ENCODE data around the gene DLG2.

DLG2 gene

GRCh38 chr11:84142411-84142810 lies 1484.7 kb downstream of the DLG2 start:
- Histone ChIP-seq H3K27ac (ENCODE audit: insufficient read depth, low read depth, low read length, poor library complexity, severe bottlenecking) (no peak overlapping the region), H3K9me3 (ENCODE audit: control insufficient read depth, low read length) (no peaks in the 10 kb centered on the region), H3K4me1 (ENCODE audit: control insufficient read depth, insufficient read depth, low read length) (no peaks in the 10 kb centered on the region), H3K27me3 (ENCODE audit: control insufficient read depth, insufficient read depth, low read length, poor library complexity, severe bottlenecking) (no peaks in the 10 kb centered on the region), H3K4me3 (ENCODE audit: insufficient read depth, low read depth, low read length) (no peak overlapping the region), H3K36me3 (ENCODE audit: control insufficient read depth, insufficient read depth, low read length) (no peaks in the 10 kb centered on the region)
- WGBS, 2 experiments = 56 to 58% methylated on average over 3 of the region's 3 CpGs

GRCh38 chr11:84140386-84141169 lies 1486.6 kb downstream of the DLG2 start:
- H3K4me1 ChIP-seq (ENCODE audit: control insufficient read depth, insufficient read depth, low read length) = no peaks in the 10 kb centered on the region
- no peaks in the 10 kb centered on the region for H3K9me3 ChIP-seq (ENCODE audit: control insufficient read depth, low read length)
- H3K27me3 ChIP-seq (ENCODE audit: control insufficient read depth, insufficient read depth, low read length, poor library complexity, severe bottlenecking) = no peaks in the 10 kb centered on the region
- no peak overlapping the region for H3K27ac ChIP-seq (ENCODE audit: insufficient read depth, low read depth, low read length, poor library complexity, severe bottlenecking)
- WGBS, 2 experiments = 84 to 86% methylated on average over 2 to 4 of the region's 4 CpGs
- H3K4me3 ChIP-seq (ENCODE audit: insufficient read depth, low read depth, low read length) = no peak overlapping the region
- H3K36me3 ChIP-seq (ENCODE audit: control insufficient read depth, insufficient read depth, low read length) = no peaks in the 10 kb centered on the region

- Histone ChIP-seq H3K27me3 (ENCODE audit: control insufficient read depth, insufficient read depth, low read length, poor library complexity, severe bottlenecking) (no peaks in the 10 kb centered on the region), H3K4me1 (ENCODE audit: control insufficient read depth, insufficient read depth, low read length) (no peaks in the 10 kb centered on the region), H3K4me3 (ENCODE audit: insufficient read depth, low read depth, low read length) (no peak overlapping the region), H3K9me3 (ENCODE audit: control insufficient read depth, low read length) (no peaks in the 10 kb centered on the region), H3K36me3 (ENCODE audit: control insufficient read depth, insufficient read depth, low read length) (no peaks in the 10 kb centered on the region), H3K27ac (ENCODE audit: insufficient read depth, low read depth, low read length, poor library complexity, severe bottlenecking) (no peak overlapping the region)
These were observed 1489.2 kb downstream of the DLG2 start for GRCh38 chr11:84137960-84138359.

GRCh38 chr11:84137505-84137904 lies 1489.6 kb downstream of the DLG2 start:
- H3K27ac ChIP-seq (ENCODE audit: insufficient read depth, low read depth, low read length, poor library complexity, severe bottlenecking) = no peak overlapping the region
- H3K4me1 ChIP-seq (ENCODE audit: control insufficient read depth, insufficient read depth, low read length) = no peaks in the 10 kb centered on the region
- H3K27me3 ChIP-seq (ENCODE audit: control insufficient read depth, insufficient read depth, low read length, poor library complexity, severe bottlenecking) = no peaks in the 10 kb centered on the region
- no peaks in the 10 kb centered on the region for H3K9me3 ChIP-seq (ENCODE audit: control insufficient read depth, low read length)
- H3K36me3 ChIP-seq (ENCODE audit: control insufficient read depth, insufficient read depth, low read length) = no peaks in the 10 kb centered on the region
- no peak overlapping the region for H3K4me3 ChIP-seq (ENCODE audit: insufficient read depth, low read depth, low read length)

GRCh38 chr11:84136926-84137325 lies 1490.2 kb downstream of the DLG2 start:
- Histone ChIP-seq H3K27me3 (ENCODE audit: control insufficient read depth, insufficient read depth, low read length, poor library complexity, severe bottlenecking) (no peaks in the 10 kb centered on the region), H3K9me3 (ENCODE audit: control insufficient read depth, low read length) (no peaks in the 10 kb centered on the region), H3K36me3 (ENCODE audit: control insufficient read depth, insufficient read depth, low read length) (no peaks in the 10 kb centered on the region), H3K4me3 (ENCODE audit: insufficient read depth, low read depth, low read length) (no peak overlapping the region), H3K4me1 (ENCODE audit: control insufficient read depth, insufficient read depth, low read length) (no peaks in the 10 kb centered on the region), H3K27ac (ENCODE audit: insufficient read depth, low read depth, low read length, poor library complexity, severe bottlenecking) (no peak overlapping the region)

- no peak overlapping the region for H3K4me3 ChIP-seq (ENCODE audit: insufficient read depth, low read depth, low read length)
- H3K27me3 ChIP-seq (ENCODE audit: control insufficient read depth, insufficient read depth, low read length, poor library complexity, severe bottlenecking) = no peaks in the 10 kb centered on the region
- no peak overlapping the region for H3K27ac ChIP-seq (ENCODE audit: insufficient read depth, low read depth, low read length, poor library complexity, severe bottlenecking)
- no peaks in the 10 kb centered on the region for H3K4me1 ChIP-seq (ENCODE audit: control insufficient read depth, insufficient read depth, low read length)
- H3K36me3 ChIP-seq (ENCODE audit: control insufficient read depth, insufficient read depth, low read length) = no peaks in the 10 kb centered on the region
- no peaks in the 10 kb centered on the region for H3K9me3 ChIP-seq (ENCODE audit: control insufficient read depth, low read length)
- 96 to 98% methylated on average over 2 of the region's 3 CpGs for WGBS, 2 experiments
These were observed 1496.3 kb downstream of the DLG2 start for GRCh38 chr11:84130646-84131427.

GRCh38 chr11:84129961-84130576 lies 1497.1 kb downstream of the DLG2 start:
- Histone ChIP-seq H3K4me3 (ENCODE audit: insufficient read depth, low read depth, low read length) (no peak overlapping the region), H3K9me3 (ENCODE audit: control insufficient read depth, low read length) (no peaks in the 10 kb centered on the region), H3K36me3 (ENCODE audit: control insufficient read depth, insufficient read depth, low read length) (no peaks in the 10 kb centered on the region), H3K4me1 (ENCODE audit: control insufficient read depth, insufficient read depth, low read length) (no peaks in the 10 kb centered on the region), H3K27me3 (ENCODE audit: control insufficient read depth, insufficient read depth, low read length, poor library complexity, severe bottlenecking) (no peaks in the 10 kb centered on the region), H3K27ac (ENCODE audit: insufficient read depth, low read depth, low read length, poor library complexity, severe bottlenecking) (no peak overlapping the region)
- WGBS, 2 experiments = 53 to 58% methylated on average over 1 of the region's 2 CpGs

GRCh38 chr11:84128840-84129239 lies 1498.3 kb downstream of the DLG2 start:
- WGBS, 2 experiments = 68 to 88% methylated on average over 2 of the region's 2 CpGs
- no peaks in the 10 kb centered on the region for H3K36me3 ChIP-seq (ENCODE audit: control insufficient read depth, insufficient read depth, low read length)

GRCh38 chr11:84117394-84117793 lies 1509.8 kb downstream of the DLG2 start:
- H3K27me3 ChIP-seq (ENCODE audit: control insufficient read depth, insufficient read depth, low read length, poor library complexity, severe bottlenecking) = no peaks in the 10 kb centered on the region
- H3K4me3 ChIP-seq (ENCODE audit: insufficient read depth, low read depth, low read length) = no peak overlapping the region
- H3K4me1 ChIP-seq (ENCODE audit: control insufficient read depth, insufficient read depth, low read length) = no peaks in the 10 kb centered on the region
- no peak overlapping the region for H3K27ac ChIP-seq (ENCODE audit: insufficient read depth, low read depth, low read length, poor library complexity, severe bottlenecking)
- 38 to 79% methylated on average over 1 of the region's 1 CpG for WGBS, 2 experiments
- H3K36me3 ChIP-seq (ENCODE audit: control insufficient read depth, insufficient read depth, low read length) = no peaks in the 10 kb centered on the region
- no peaks in the 10 kb centered on the region for H3K9me3 ChIP-seq (ENCODE audit: control insufficient read depth, low read length)

More at GRCh38 chr11:84128840-84129239, 1498.3 kb downstream of the DLG2 start:
- H3K4me1 ChIP-seq (ENCODE audit: control insufficient read depth, insufficient read depth, low read length) = no peaks in the 10 kb centered on the region
- no peak overlapping the region for H3K27ac ChIP-seq (ENCODE audit: insufficient read depth, low read depth, low read length, poor library complexity, severe bottlenecking)
- no peaks in the 10 kb centered on the region for H3K9me3 ChIP-seq (ENCODE audit: control insufficient read depth, low read length)
- no peak overlapping the region for H3K4me3 ChIP-seq (ENCODE audit: insufficient read depth, low read depth, low read length)
- H3K27me3 ChIP-seq (ENCODE audit: control insufficient read depth, insufficient read depth, low read length, poor library complexity, severe bottlenecking) = no peaks in the 10 kb centered on the region

GRCh38 chr11:84106541-84106940 lies 1520.6 kb downstream of the DLG2 start:
- Histone ChIP-seq H3K4me1 (ENCODE audit: control insufficient read depth, insufficient read depth, low read length) (peaks cover 22% of the 10 kb centered on the region), H3K4me3 (ENCODE audit: insufficient read depth, low read depth, low read length) (no peak overlapping the region), H3K27me3 (ENCODE audit: control insufficient read depth, insufficient read depth, low read length, poor library complexity, severe bottlenecking) (no peaks in the 10 kb centered on the region), H3K9me3 (ENCODE audit: control insufficient read depth, low read length) (no peaks in the 10 kb centered on the region), H3K36me3 (ENCODE audit: control insufficient read depth, insufficient read depth, low read length) (no peaks in the 10 kb centered on the region), H3K27ac (ENCODE audit: insufficient read depth, low read depth, low read length, poor library complexity, severe bottlenecking) (no peak overlapping the region)
